PC-9 (cell line): ENCODE results near the gene EPB42. TPM values are rescaled to one million over a fixed set of nuclear protein-coding genes. Genes with fewer than 3 reads are reported as not detected.

Source experiments
- BruUV-seq: library from RNA; stranded (reverse); fragments of 400-500 nt; replicated peaks from 2 replicates; lab custom pipeline; 2021; lab: Mats Ljungman, UMichigan
- CTCF ChIA-PET: fragments of 300-600 bp; sonication (Branson Sonifier 250); formaldehyde crosslinking; loops from one replicate; lab custom pipeline; 2022; ENCODE audit warnings: antibody characterized with exemption; lab: Charles Lee
- POLR2A ChIA-PET: fragments of 300-600 bp; sonication (Branson Sonifier 250); formaldehyde crosslinking; loops from one replicate; lab custom pipeline; 2022; ENCODE audit warnings: antibody characterized with exemption; ENCODE audit not compliant: unreplicated experiment; lab: Charles Lee
- DNase-seq, 2 experiments: peaks; one replicate each; pipeline versions ENCODE4 v3.0.0 to v3.0.0-alpha.2; 2015 to 2022; ENCODE audit warnings: mixed read lengths in 1 of 2
- H2AFZ ChIP-seq: fragments of 200-600 bp; sonication (generic); 2 replicates; pipeline ENCODE4 v1.8.1; 2017; ENCODE audit warnings: antibody characterized with exemption
- H3F3A ChIP-seq: fragments of 200-600 bp; sonication (generic); 2 replicates; pipeline ENCODE4 v1.8.1; 2017; ENCODE audit warnings: antibody characterized with exemption, mild to moderate bottlenecking, low read depth; ENCODE audit not compliant: insufficient read depth
- H3K27ac ChIP-seq: fragments of 200-600 bp; sonication (generic); 2 replicates; pipeline ENCODE4 v1.6.1; 2016; ENCODE audit warnings: mixed run types
- H3K27me3 ChIP-seq: fragments of 200-600 bp; sonication (generic); 2 replicates; pipeline ENCODE4 v1.6.1; 2016; ENCODE audit warnings: low read depth, mixed run types; ENCODE audit not compliant: insufficient read depth
- H3K36me3 ChIP-seq: fragments of 200-600 bp; sonication (generic); 2 replicates; pipeline ENCODE4 v1.6.1; 2016; ENCODE audit warnings: low read depth, mixed run types
- H3K4me1 ChIP-seq: fragments of 200-600 bp; sonication (generic); replicated peaks from 2 replicates; pipeline ENCODE4 v1.6.1; 2016; ENCODE audit warnings: mixed run types; ENCODE audit not compliant: insufficient read depth
- H3K4me2 ChIP-seq: fragments of 200-600 bp; sonication (generic); 2 replicates; pipeline ENCODE4 v1.6.1; 2017; ENCODE audit warnings: mixed run types
- H3K4me3 ChIP-seq: fragments of 200-600 bp; sonication (generic); 2 replicates; pipeline ENCODE4 v1.6.1; 2016; ENCODE audit warnings: mixed run types
- H3K79me2 ChIP-seq: fragments of 200-600 bp; sonication (generic); 2 replicates; pipeline ENCODE4 v1.6.1; 2017; ENCODE audit warnings: low read depth, mixed run types
- H3K9me2 ChIP-seq: fragments of 200-600 bp; sonication (generic); 2 replicates; pipeline ENCODE4 v1.8.1; 2017; ENCODE audit warnings: mild to moderate bottlenecking; ENCODE audit not compliant: insufficient read depth
- H3K9me3 ChIP-seq: fragments of 200-600 bp; sonication (generic); 2 replicates; pipeline ENCODE4 v1.8.1; 2016; ENCODE audit warnings: low read depth; ENCODE audit not compliant: insufficient read depth
- H4K20me1 ChIP-seq: fragments of 200-600 bp; sonication (generic); 2 replicates; pipeline ENCODE4 v1.8.1; 2017; ENCODE audit not compliant: insufficient read depth
- CTCF ChIP-seq: fragments of 200-600 bp; sonication (generic); conservative IDR thresholded peaks from 2 replicates; pipeline ENCODE4 v1.6.1; 2017; ENCODE audit warnings: mixed run types, antibody characterized with exemption, mild to moderate bottlenecking, moderate library complexity
- EZH2 ChIP-seq: fragments of 200-600 bp; sonication (generic); IDR thresholded peaks from 2 replicates; pipeline ENCODE4 v1.8.0; 2017; ENCODE audit warnings: antibody characterized with exemption, low read depth
- intact Hi-C: fragments of 100-400 bp; cut with micrococcal nuclease; formaldehyde crosslinking; loops from one replicate; pipeline ENCODE4 v1.10.0; 2022; ENCODE audit not compliant: unreplicated experiment
- total RNA-seq: library from RNA; stranded (reverse); gene quantifications from 2 replicates; pipeline ENCODE4 v1.2.3, GENCODE V29; 2021

EPB42 gene
- total RNA-seq, 1 experiment from 2014 or later = not detected

GRCh38 chr15:43214169-43214568 lies 6.6 kb downstream of the EPB42 start:
- Histone ChIP-seq H3K9me3 (no peaks in the 10 kb centered on the region), H3K4me3 (no peak overlapping the region), H3K4me2 (no peak overlapping the region), H2AFZ (no peak overlapping the region), H3K27me3 (no peaks in the 10 kb centered on the region), H3K4me1 (no peaks in the 10 kb centered on the region), H3K27ac (no peak overlapping the region), H3K9me2 (no peaks in the 10 kb centered on the region), H3F3A (0 out of 2 replicates have a peak, but pooled peaks cover 3% of the 10 kb centered on the region), H3K79me2 (no peaks in the 10 kb centered on the region), H4K20me1 (no peaks in the 10 kb centered on the region), H3K36me3 (no peaks in the 10 kb centered on the region)
- CTCF ChIA-PET = no interaction called here
- POLR2A ChIA-PET = no interaction called here
- BruUV-seq = no TSS peak
- TF ChIP-seq EZH2 (no peak), CTCF (no peak)
- DNase-seq = no peak
- intact Hi-C loops = no loop called here

- Histone ChIP-seq H4K20me1 (no peaks in the 10 kb centered on the region), H3K4me2 (no peak overlapping the region), H3K4me1 (no peaks in the 10 kb centered on the region), H3K9me2 (no peaks in the 10 kb centered on the region), H3K36me3 (no peaks in the 10 kb centered on the region), H3K27me3 (no peaks in the 10 kb centered on the region), H3F3A (0 out of 2 replicates have a peak, but pooled peaks cover 3% of the 10 kb centered on the region), H2AFZ (no peak overlapping the region), H3K27ac (no peak overlapping the region), H3K9me3 (no peaks in the 10 kb centered on the region), H3K4me3 (no peak overlapping the region), H3K79me2 (no peaks in the 10 kb centered on the region)
- TF ChIP-seq EZH2 (no peak), CTCF (no peak)
- no peak for DNase-seq
- no TSS peak for BruUV-seq
- POLR2A ChIA-PET = no interaction called here
- intact Hi-C loops = no loop called here
- CTCF ChIA-PET = no interaction called here
These were observed 7.4 kb downstream of the EPB42 start for GRCh38 chr15:43213466-43213865.

GRCh38 chr15:43212951-43213350 lies 7.9 kb downstream of the EPB42 start:
- H3K9me2 ChIP-seq = no peaks in the 10 kb centered on the region
- H3K27me3 ChIP-seq = no peaks in the 10 kb centered on the region
- no peaks in the 10 kb centered on the region for H4K20me1 ChIP-seq
- H3K27ac ChIP-seq = no peak overlapping the region
- intact Hi-C loops = no loop called here
- POLR2A ChIA-PET = no interaction called here
- BruUV-seq = no TSS peak
- H3K4me1 ChIP-seq = no peaks in the 10 kb centered on the region
- no peaks in the 10 kb centered on the region for H3K9me3 ChIP-seq
- no peak overlapping the region for H3K4me3 ChIP-seq
- H2AFZ ChIP-seq = no peak overlapping the region
- no peak for DNase-seq
- CTCF ChIA-PET = no interaction called here
- no peaks in the 10 kb centered on the region for H3K36me3 ChIP-seq
- 0 out of 2 replicates have a peak, but pooled peaks cover 3% of the 10 kb centered on the region for H3F3A ChIP-seq
- H3K79me2 ChIP-seq = no peaks in the 10 kb centered on the region
- H3K4me2 ChIP-seq = no peak overlapping the region
- TF ChIP-seq CTCF (no peak), EZH2 (no peak)
